GM19324 (cell line): ENCODE results near the gene QPCTL.
"Not testable (repeated sequence)": the region's sequence is repeated elsewhere in the genome, so short reads cannot be mapped to it uniquely, and the experiment has no call there.

Experiments
- ATAC-seq: cut with Tn5 transposase; IDR thresholded peaks from one replicate; pipeline ENCODE4 v1.9.1; 2021; ENCODE audit warnings: mild to moderate bottlenecking, moderate library complexity; ENCODE audit not compliant: unreplicated experiment, low FRiP score

Gene QPCTL

DNA sequence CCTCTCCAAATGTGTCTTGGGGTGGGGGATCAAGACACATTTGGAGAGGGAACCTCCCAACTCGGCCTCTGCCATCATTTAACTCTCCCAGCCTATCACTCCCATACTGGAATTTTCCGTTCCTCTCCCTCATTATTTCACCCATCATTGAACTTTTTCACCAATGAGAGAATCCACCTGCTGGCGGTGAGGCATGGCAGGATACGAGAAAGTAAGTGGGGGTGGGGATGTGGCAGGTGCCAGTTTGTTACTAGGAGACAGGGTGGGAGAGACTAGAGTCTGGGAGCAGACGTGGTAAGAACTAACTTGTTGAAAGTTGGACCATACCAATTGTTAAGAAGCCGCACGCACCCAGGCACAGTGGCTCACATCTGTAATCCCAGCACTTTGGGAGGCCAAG, 17.5 kb upstream of the QPCTL start:
- no peak for ATAC-seq

DNA sequence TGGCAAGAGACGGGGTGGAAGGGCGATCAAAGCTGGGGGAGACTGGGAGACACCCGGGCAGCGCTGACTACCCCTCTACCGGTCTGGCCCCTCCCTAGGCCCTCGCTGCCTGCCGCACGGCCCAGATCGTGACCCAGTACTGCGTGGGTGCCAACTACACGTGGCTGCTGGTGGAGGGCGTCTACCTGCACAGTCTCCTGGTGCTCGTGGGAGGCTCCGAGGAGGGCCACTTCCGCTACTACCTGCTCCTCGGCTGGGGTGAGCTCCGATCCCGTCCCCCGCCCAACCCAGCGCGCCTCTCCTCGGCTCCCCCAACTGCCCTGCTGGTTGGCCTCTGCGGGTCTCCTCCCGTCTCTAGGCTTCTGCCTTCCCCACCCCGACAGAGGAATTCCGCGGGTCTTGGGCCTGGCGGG, 15.6 kb upstream of the QPCTL start:
- ATAC-seq = no peak

DNA sequence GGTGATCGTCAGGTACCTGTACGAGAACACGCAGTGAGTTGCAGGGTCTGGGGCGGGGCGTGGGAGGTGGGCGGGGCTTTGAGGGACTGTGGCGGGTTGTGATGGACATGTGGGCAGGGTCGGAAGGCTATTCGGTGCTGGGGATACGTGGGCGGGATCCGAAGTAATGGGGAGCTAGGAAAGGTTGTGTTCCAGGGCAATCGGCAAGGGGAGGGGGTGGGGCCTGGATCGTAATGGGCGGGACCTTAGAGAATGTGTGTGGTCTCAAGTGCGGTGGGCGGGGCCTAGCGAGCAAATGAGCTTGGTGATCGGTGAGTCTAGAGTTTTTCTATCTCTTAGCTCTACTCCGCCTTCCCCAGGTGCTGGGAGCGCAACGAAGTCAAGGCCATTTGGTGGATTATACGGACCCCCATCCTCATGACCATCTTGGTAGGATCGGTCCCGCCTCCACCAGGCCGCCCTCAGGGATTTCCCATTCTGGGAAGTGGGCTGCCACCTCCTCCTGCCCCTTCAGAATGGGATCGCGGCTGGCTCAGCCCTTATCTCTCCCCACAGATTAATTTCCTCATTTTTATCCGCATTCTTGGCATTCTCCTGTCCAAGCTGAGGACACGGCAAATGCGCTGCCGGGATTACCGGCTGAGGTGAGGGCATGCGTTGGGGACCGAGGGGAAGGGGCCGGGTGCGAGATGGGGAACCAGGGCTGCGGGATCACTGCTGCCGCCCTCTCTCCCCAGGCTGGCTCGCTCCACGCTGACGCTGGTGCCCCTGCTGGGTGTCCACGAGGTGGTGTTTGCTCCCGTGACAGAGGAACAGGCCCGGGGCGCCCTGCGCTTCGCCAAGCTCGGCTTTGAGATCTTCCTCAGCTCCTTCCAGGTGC, 14.9 kb upstream of the QPCTL start:
- no peak for ATAC-seq

- ATAC-seq = peak; percentile 70
These were observed 11.0 kb upstream of the QPCTL start for GRCh38 chr19:45681391-45682015.

GRCh38 chr19:45682117-45682516, 10.3 kb upstream of the QPCTL start:
- ATAC-seq = no peak

DNA sequence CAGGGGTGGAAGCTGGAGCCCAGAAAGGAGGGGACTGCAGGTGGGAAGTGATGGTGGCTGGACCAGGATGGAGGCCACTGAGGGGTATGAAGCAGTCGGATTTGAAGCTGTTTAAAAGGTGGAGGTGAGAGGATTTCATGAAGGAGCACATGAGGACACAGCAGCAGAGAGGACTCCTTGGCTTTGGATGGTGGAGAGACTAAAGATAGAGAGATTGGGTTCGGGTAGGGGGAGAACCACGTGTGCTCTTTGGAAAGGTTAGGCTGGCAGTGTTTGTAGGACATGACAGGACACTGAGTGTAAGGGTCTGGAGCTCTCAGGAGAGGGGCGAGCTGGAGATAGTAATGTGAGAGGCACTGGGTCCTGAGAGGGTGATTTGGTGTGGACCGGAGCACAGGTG, 9.6 kb upstream of the QPCTL start:
- ATAC-seq = no peak

GRCh38 chr19:45685045-45685444, 7.4 kb upstream of the QPCTL start:
- ATAC-seq = not testable (repeated sequence)

DNA sequence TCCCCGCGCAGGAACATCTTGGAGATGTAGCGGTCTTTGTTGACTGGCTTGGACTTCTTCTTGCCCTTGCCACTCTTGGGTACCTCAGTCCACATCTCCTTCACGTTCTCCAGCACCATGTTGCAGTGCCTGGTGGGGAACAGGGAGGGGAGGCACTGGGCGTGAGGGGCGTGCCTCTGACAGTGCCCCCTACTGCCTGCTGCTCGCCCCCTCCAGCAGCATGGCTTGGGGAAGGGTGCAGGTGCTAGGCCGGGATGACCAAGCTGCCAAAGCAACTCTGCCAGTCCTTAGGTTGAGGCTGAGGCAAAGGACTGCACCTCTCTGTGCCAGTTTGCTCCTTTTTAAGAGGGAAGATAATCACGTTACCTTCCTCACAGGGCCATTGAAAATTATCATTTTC, 4.9 kb upstream of the QPCTL start:
- ATAC-seq = no peak

GRCh38 chr19:45691516-45692186, 815 bp upstream of the QPCTL start, which contains the start of gene SNRPD2:
TSS of gene SNRPD2 (minus strand) at chr19:45691953. CDS start at chr19:45691888, 65 bp downstream.
- ATAC-seq = peak; percentile 63

DNA sequence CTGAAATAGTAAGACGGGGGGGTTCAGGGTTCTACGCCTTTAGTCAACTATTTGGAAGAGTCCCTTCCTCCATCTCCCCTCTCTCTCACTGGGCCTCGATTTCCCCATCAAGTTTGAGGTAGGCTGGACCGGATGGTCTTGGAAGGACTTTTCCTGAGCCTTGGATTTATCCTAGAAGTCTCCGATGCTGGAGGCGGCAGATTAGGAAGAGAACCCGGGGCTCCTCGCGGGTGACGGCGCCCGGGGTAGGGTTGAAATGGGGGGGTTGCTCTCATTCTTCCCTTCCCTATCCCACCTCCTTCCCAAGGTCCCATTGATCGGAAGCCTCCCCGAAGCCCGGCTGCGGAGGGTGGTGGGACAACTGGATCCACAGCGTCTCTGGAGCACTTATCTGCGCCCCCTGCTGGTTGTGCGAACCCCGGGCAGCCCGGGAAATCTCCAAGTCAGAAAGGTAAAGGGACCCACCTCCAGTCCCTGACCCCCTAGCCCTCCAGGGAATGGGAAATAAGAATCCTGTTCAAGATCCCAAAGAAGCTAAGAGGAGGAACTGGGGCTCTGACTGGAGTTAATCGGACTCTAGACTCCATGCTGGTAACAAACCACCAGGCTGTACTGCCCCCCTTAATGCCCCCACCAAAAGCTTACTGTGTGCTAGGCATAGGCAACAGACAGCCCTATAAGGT, 781 bp downstream of the QPCTL start:
- no peak for ATAC-seq

DNA sequence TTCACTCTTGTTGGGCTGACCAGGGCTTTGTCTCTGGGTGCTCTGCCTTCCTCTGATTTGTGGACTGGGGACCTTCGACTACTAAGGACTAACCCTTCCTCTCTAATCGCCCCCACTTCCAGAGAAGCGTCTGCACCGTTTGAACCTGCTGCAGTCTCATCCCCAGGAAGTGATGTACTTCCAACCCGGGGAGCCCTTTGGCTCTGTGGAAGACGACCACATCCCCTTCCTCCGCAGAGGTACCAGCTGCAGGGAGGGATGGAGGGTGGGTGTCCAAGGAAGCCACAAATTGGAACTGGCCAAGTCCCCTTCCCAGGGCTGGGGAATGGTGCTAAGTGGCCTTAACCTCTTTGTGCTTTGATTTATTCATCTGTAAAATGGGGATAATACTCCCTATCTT, 9.2 kb downstream of the QPCTL start:
- ATAC-seq = no peak

DNA sequence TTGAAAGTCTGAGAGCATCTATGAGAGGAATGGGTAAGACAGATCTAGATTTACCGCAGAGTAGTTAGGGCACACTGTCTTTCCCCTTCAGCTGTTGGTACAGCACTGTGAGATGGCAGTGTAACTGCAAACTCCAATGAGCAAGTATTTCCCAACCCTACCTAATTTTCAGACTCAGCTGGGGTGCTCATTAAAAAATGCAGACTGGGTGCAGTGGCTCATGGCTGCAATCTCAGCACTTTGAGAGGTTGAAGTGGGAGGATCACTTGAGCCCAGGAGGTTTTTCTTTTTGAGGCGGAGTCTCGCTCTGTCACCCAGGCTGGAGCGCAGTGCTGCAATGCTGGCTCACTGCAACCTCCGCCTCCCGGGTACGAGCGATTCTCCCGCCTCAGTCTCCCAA, 12.6 kb downstream of the QPCTL start:
- no peak for ATAC-seq

DNA sequence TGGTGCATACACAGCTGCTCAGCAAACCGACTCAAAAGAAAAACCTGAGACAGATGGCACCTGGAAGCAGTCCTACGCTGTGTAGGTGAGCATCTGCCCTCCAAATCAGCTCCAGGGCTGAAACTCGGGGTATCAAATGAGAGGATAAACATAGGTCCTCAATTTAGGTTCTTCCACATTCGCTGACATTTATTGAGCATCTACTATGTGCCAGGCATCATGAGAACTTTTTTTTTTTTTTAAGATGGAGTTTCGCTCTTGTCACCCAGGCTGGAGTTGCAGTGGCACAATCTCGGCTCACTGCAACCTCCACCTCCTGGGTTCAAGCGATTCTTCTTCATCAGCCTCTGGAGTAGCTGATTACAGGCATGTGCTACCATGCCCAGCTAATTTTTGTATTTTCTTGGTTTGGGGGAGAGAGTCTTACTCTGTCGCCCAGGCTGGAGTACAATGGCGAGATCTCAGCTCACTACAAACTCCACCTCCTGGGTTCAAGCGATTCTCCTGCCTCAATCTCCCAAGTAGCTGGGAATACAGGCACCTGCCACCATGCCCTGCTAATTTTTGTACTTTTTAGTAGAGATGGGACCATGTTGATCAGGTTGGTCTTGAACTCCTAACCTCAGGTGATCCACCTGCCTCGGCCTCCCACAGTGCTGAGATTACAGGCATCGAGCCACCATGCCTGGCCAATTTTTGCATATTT, 13.4 kb downstream of the QPCTL start:
- no peak for ATAC-seq

DNA sequence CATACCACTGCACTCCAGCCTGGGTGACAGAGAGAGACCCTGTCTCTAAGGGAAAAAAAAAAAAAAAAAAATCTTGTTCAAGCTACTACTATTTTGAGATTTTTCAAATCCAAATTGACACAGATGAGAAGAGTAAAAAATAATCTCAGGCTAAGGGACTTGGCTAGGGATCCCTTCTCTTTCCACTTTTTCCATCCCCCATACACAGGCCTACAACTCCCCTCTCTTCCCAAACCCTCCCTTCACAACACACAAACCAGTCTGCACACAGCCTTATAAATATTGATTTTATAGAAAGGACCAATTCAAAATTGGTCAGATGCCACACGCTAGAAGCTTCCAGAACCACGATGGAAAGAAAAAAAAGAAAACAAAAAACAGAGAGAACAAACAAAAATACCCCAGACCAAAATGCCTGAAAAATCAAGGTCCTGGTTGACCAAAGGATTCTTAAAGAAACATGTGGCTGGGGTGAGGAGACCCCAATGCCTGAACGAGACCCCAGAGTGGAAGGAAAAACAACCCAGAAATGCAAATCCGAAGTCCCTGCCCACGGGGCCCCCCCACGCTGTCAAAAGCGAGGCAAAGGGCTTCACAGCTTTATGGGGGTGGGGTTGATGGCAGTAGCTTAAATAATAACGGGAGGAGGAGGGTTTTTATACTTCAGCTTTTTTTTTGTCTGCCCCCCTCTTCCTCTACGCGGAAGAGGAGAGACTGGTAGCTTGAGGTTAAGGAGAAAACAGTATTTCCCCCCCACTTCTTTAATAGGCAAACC, 18.1 kb downstream of the QPCTL start:
- ATAC-seq = no peak

- no peak for ATAC-seq
These were observed 19.6 kb downstream of the QPCTL start for GRCh38 chr19:45711851-45712698.

GRCh38 chr19:45712699-45713067, 20.2 kb downstream of the QPCTL start:
- no peak for ATAC-seq

GRCh38 chr19:45713141-45713540, 20.7 kb downstream of the QPCTL start:
- no peak for ATAC-seq

DNA sequence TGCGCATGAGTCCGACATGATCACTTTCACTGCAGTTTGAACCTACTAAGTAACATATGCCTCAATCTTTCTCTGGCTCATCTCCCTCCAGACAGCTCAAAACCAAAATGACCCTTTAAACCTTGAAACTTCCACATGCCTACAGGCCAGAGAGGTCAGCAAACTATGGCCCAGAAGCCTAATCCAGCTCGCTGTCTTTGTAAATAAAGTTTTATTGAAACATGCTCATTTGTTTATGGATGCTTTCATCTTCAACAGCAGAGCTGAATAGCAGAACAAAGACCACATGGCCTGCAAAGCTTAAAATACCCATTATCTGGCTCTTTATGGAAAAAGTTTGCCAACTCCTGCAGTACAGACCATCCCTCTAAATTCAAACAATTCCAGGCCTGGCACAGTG, 22.7 kb downstream of the QPCTL start:
- no peak for ATAC-seq
